ENCODE results near the gene ADIPOR2. TPM values are rescaled to one million over a fixed set of nuclear protein-coding genes. Genes with fewer than 3 reads are reported as not detected.
"Not testable (repeated sequence)": the region's sequence is repeated elsewhere in the genome, so short reads cannot be mapped to it uniquely, and the experiment has no call there.

The ADIPOR2 gene
- total RNA-seq, 1 donor from 2014 or later = 49.9 TPM

- DNase-seq (ENCODE audit: low read depth, low spot score) = no peak
Observed at GRCh38 chr12:1665366-1665765, 25.5 kb upstream of the ADIPOR2 start.

GRCh38 chr12:1666215-1666614 lies 24.7 kb upstream of the ADIPOR2 start:
- no peak for DNase-seq (ENCODE audit: low read depth, low spot score)

- no peak for DNase-seq (ENCODE audit: low read depth, low spot score)
Observed at GRCh38 chr12:1666685-1667162, 24.1 kb upstream of the ADIPOR2 start.

GRCh38 chr12:1668833-1669543 lies 21.9 kb upstream of the ADIPOR2 start:
- DNase-seq (ENCODE audit: low read depth, low spot score) = no peak

GRCh38 chr12:1670358-1671268 lies 20.3 kb upstream of the ADIPOR2 start:
- DNase-seq (ENCODE audit: low read depth, low spot score) = no peak

- no peak for DNase-seq (ENCODE audit: low read depth, low spot score)
Observed at GRCh38 chr12:1676043-1676442, 14.8 kb upstream of the ADIPOR2 start.

- DNase-seq (ENCODE audit: low read depth, low spot score) = peak; percentile 62
Observed at GRCh38 chr12:1680804-1681492, 9.9 kb upstream of the ADIPOR2 start.

- DNase-seq (ENCODE audit: low read depth, low spot score) = no peak
Observed at GRCh38 chr12:1681493-1681807, 9.4 kb upstream of the ADIPOR2 start.

GRCh38 chr12:1688086-1688710 lies 2.7 kb upstream of the ADIPOR2 start:
- no peak for DNase-seq (ENCODE audit: low read depth, low spot score)

- DNase-seq (ENCODE audit: low read depth, low spot score) = no peak
Observed at GRCh38 chr12:1691123-1692007, 495 bp downstream of the ADIPOR2 start.

- no peak for DNase-seq (ENCODE audit: low read depth, low spot score)
Observed at GRCh38 chr12:1692226-1692625, 1.4 kb downstream of the ADIPOR2 start.

- DNase-seq (ENCODE audit: low read depth, low spot score) = no peak
Observed at GRCh38 chr12:1692895-1693610, 2.2 kb downstream of the ADIPOR2 start.

- DNase-seq (ENCODE audit: low read depth, low spot score) = not testable (repeated sequence)
Observed at GRCh38 chr12:1695097-1695496, 4.2 kb downstream of the ADIPOR2 start.

GRCh38 chr12:1695886-1696670 lies 5.2 kb downstream of the ADIPOR2 start:
- no peak for DNase-seq (ENCODE audit: low read depth, low spot score)

GRCh38 chr12:1696800-1697199 lies 5.9 kb downstream of the ADIPOR2 start:
- DNase-seq (ENCODE audit: low read depth, low spot score) = no peak

- DNase-seq (ENCODE audit: low read depth, low spot score) = no peak
Observed at GRCh38 chr12:1697271-1697670, 6.4 kb downstream of the ADIPOR2 start.

GRCh38 chr12:1698720-1699119 lies 7.8 kb downstream of the ADIPOR2 start:
- no peak for DNase-seq (ENCODE audit: low read depth, low spot score)

GRCh38 chr12:1702713-1703112 lies 11.8 kb downstream of the ADIPOR2 start:
- no peak for DNase-seq (ENCODE audit: low read depth, low spot score)
